Medulla oblongata (tissue), 1 donor: ENCODE data around the gene SERTAD4.
"Not testable (repeated sequence)": the region's sequence is repeated elsewhere in the genome, so short reads cannot be mapped to it uniquely, and the experiment has no call there.

ENCODE experiments used
- DNase-seq: peaks from one replicate; pipeline ENCODE4 v3.0.0-alpha.2; 2015; ENCODE audit errors: extremely low spot score

SERTAD4 gene

DNA sequence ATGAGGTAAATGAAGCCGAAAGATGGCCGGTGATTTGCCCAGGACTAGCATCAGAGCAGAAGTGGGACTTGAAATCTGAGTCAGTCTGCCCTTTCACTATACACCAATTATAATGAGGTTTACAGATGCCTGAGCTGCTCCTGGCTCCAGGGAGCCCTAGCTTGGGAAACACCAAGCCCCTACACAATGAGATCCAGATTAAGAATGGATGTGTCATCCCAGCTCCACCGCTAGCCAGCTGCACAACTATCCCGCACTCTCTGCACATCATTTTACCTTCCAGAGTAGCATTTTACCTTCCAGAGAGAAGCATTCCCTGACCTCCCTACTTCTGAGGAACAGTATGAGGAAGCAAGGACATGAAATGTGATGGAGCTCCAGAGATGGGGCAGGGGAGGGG, 27.0 kb downstream of the SERTAD4 start:
- DNase-seq, result no peak

DNA sequence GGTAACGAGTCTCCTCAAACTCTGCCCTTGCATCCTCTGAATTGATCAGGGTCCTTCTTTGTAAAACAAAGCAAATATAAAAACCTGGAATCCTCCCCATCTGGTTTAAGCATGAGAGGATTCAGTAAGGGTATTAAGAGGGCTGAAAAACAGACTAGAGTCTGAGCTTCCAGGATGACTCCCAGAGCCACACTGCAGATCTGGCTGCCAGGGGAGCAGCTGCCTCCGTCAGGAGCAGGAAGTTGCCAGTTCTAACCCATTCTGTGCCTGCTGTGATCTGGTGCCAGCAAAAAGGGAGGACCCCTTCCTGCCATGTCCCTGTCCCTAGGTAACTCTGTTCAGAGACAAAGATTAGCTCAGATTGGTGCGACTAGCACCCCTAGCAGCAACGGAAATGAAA, 27.5 kb downstream of the SERTAD4 start:
- no peak for DNase-seq

DNA sequence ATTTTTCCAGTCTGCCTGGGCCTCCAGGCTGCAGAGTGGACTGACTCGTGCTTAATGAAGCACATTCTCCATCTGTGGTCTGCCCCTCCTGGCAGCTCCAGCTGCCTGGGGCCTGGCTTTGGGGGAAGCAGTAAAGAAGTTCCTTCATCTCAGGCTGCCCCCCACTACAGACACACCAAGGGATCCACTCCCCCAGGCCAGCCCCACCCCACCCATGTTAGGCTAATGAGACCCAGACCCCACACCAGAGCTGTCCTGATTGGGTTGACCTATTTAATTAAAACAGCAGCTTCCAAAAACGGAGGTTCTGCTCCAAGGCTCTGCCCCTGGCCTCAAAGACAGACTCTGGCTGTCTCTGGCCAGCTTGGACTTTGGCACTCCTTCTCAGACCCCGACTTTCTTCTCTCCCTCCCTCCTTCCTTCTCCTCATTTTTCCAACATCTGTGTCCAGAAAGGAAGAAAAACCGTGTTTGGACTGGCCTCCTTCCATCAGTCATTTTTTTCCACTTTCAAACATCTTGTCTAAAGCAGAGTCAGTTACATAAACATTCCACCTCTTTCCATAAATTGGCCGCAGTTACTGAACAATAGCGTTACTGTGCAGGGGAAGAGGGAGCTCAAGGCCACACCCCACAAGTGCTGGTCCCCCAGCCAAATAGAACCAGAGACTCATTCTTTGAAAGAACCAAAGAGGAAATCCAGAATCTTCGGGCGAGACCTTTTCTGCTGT, 29.7 kb downstream of the SERTAD4 start:
- DNase-seq, result peak; percentile 42

DNA sequence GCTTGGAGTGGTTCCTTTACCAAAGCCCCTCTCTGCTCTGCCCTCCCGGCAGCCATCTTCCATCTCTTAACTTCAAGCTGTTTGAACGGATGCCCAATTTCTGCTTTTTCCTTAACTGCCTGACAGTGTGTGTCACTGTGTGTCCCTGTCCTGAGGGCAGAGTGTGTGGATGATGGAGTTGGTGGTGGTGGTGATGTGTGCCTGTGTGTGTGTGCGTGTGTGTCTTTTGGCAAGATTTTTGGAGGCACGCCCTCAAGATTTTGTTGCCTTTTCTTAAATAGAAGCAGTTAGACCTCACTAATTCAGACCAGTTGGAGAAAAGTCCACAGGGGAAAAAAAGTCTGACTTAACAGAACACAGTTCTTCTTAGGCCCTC, 30.3 kb downstream of the SERTAD4 start:
- no peak for DNase-seq

DNA sequence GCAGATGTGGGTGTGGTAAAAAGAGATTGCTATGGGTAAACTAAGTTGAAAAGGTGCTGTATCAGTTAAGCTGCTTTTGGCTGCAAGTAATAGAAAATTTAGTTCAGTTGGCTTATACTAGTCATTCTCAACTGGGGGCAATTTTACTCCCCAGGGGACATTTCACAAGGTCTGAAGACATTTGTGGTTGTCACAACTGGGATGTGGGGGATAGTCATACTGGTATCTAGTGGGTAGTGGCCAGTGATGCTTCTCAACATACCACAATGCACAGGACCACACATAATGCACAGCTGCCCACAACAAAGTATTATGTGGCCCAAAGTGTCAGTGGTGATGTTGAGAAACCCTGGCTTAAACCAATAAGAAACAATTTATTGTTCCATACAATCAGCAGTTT, 31.4 kb downstream of the SERTAD4 start:
- no peak for DNase-seq

DNA sequence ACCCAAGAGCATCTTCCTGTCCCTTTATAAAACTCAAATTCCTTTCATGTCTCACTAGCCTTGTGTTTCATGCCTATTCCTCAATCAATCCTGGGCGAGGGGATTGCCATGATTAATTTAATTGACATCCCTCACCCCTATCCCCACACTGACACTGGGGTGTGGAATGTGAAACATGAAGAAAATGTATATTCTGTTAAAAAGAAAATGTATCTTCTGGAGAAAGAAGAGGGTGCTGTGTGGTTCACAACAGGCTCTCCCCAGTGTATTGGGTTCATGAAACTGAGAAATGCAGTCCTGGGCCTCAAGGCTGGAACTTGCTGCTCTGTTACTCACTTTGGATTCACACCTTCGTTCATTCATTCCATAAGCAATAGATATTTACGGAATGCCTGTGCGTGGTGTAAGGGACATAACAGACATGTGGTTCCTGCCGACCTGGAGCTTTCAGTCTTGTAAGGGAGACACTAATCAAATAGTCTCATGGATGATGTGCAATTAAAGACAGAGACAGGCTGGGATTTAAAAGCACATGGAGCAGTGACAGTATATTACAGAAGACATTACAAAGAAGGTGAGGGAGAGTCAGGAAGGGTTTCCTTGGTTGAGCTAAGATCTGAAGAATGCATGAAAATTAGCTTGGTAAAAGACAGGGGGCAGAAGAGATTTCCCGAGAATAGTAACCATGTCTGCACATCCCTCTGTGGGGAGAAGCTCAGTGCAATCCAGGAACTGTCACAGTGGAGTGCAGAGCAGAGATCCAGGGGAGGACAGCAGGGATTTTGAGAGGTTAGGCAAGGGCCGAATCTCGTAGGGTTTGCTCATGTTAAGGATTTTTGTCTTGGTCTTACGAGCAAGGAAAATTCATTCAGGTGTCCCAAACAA, 32.1 kb downstream of the SERTAD4 start:
- peak; percentile 26 for DNase-seq

DNA sequence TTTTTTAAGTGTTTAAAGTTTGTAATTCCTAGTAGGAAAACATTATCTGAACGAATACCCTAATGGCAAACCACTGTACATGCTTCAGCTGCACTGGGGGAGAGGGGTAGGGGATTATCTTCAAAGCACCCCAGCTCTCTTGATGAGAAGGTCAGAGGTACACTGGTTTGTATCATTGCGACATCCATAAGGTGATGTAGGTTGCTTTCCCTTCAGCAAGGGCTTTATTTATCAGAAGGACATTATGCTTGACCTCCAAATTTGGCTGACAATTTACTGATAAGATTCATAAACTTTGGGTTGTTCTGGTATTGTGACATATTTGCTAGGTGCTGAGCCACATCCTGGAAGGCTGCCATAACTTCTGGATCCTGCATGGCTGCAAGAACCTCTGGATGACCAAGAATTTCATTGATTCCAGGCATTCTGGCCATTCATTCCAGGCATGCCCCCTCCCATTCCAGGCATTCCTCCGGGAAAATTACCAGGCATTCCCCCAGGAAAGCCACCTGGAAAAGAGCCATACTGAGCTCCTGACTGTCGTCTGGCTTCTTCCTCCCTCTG, 32.9 kb downstream of the SERTAD4 start:
- DNase-seq, result not testable (repeated sequence)

DNA sequence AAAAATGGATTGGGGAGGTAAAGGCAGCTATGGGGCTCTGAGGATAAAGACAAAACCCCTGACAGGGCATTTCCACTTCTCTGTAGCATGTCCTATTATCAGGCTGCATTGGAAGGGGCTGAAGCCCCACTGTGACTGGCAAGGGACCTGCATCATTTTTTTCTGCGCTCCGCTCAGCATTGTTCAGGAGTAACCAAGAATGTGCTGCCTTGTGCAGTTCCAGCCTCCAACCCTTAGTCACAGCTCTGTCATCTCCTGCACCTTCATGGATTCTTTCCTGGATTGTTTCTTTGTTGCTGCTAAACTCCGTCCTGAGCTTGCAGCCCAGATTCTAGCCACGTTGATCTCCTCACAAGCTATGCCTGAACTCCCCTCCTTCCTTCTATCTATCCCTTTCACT, 37.4 kb downstream of the SERTAD4 start:
- no peak for DNase-seq

DNA sequence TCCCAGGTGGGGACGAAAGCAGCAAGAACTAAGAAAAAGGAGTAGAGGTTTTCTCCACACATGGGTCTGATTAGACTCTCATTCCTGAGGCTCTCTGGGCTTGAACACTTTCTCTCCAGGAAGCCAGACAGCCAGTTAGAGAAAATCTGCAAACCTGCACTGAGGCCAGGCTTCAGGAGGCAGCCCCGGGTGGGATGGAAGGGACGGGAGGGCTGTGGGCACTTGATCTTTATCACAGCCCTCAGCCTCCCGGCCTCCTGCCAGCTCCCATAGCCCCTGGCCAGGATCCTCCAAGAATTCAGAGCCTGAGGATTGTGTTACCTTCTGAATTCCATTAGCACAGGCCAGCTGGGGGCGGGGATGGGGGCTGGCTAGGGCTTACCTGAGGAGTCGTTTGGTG, 40.1 kb downstream of the SERTAD4 start:
- no peak for DNase-seq

DNA sequence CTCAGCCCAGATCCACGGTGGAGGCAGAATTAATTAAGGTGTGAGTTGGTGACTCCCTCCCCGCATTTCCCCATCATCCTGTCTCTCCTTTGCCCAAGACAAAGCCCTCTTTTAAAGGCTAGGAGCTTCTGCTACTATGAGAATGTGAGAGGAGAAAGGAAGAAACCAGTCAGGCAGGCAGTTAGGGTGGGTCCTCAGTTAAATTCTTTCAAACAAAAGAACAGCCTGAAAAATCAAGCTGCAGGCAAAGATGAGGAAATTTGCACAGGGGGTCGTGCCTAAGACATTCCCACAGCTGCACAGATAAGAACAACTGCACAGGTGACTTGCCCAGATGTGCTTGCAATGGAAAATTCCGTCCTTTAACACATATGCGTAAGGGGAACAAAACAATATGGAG, 47.6 kb downstream of the SERTAD4 start:
- DNase-seq, result no peak

DNA sequence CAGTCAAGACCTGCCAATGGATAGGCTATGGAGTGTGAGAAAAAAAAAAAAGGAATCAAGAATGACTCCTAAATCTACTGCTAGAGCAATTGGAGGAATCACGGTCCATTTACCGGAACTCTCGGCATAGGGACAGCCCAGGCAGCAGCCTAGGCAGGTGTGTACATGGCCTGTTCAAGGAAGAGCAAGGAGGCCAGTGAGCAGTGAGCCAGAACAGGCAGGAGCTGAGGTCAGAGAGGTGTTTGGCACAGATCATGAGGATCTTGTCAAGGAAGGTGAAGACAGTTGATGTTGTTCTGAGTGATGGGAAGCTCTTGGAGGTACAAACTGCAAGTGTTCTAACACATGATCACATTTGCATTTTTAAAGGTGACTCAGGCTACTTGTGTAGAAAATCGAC, 55.5 kb downstream of the SERTAD4 start:
- no peak for DNase-seq

DNA sequence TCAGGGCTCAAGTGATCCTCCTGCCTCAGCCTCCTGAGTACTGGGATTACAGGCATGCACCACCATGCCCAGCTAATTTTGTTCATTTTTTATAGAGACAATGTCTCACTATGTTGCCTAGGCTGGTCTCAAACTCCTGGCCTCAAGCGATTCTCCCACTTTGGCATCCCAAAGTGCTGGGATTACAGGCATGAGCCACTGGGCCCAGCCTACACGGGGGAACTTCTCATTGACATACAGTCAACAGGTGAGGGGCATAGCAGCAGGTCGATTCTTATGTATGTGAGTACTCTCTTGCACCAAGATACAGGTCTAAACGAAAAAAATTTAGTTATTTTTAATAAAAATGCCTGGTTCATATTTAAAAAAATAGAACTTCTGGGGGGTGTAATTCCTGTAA, 56.7 kb downstream of the SERTAD4 start:
- DNase-seq, result no peak

DNA sequence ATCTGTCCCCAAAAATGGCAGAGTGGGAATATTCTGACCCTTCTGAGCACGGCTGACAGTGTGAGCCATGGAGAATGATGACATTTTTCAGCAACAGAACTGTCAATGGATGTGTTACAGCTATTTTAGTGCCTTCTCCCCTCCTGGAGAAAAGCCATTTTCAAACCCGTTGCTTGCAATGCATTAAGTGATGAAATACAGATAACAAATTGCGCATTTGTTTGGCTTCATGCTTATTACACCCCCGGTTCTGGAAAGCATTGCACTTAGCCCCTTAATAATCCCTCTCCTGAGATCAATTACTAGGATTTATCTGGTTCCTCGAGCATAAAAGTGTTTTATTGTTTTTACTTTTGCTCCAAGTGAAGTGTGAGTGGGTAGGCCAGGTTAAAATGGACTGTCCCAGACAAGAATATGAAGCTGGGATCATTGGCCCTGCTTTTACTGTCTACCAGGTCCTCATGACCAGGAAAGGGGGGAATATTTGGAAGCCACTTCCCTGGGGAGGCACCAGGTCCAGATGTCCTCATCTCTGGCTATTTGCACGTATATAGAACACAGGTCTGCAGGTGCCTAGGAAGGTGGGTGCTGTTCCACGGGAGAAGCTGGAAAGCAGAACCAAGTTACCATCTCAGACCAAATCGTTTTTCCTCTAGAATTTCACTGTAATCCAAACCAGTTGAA, 58.6 kb downstream of the SERTAD4 start:
- DNase-seq, result no peak

DNA sequence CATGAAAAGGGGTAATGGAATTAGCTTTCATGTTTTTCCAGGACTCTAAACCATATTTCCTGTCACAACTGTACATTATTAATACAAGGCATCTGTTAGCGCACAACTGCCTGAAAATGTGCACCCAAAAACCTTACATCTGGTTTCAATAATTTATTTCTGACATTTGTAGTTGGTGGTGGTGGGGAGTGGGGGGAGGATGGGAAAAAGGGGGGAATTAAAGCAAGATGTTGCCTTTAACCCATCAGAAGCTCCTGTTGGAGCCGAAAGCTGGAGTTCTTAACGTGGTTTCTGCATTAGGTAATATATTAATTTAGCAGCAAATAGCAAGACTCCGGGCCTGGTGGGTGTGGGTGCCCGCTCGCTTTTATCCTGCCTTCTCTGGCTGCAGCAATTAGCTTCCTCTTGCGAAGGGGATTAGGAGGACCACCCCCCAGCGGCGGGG, 59.2 kb downstream of the SERTAD4 start:
- no peak for DNase-seq

DNA sequence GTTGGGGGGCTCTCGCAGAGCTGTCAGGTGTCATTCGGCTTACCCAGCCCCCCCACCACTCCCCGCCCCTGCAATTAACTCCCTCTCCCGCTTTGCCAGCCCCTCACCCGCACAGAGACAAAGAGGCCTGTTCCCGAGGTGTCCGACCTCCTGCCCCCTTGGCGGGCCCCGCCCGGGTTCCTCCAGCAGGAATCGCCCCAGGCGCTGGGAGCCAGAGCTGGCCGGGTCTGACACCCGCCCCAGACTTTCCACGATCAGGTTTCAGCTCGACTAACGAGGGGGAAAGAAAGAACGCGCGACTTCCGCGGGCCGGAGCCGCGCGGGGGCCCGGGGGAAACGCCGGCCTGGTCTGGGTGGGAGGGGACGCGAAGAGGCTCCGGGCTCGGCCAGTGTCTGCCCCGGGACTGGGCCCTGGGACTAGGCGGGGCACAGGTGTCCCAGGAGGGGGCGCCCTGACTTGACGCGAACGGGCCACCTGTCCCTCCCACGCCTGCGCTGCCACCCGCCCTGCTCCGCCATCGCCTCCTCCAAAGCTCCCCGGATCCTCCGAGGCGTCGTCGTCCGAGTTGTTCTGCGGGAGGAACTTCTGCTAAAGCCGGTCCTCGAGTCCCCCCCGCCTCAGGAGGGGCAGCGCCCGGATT, 59.8 kb downstream of the SERTAD4 start:
- peak; percentile 22 for DNase-seq

DNA sequence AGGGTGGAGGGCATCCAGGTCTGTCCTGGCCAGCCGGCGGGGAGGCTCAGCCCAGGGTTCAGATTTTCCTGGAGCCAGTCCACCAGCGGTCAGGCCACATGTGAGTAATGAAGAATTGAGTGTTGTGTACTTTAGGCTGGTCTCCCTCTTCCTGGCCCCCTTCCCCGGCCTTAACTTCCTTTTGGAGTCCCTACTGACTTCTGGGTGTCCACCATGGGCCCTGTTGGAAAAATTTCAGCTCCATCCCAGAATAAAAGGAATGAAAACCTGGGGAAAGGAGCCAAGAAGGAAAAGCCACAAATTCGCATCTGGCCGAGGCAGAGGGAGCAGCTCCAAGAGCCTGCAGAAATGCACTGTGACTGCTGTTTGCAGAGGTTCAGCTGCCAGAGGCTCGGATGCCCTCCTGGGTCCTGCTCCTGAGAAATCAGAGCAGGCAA, 60.6 kb downstream of the SERTAD4 start:
- peak; percentile 4 for DNase-seq

DNA sequence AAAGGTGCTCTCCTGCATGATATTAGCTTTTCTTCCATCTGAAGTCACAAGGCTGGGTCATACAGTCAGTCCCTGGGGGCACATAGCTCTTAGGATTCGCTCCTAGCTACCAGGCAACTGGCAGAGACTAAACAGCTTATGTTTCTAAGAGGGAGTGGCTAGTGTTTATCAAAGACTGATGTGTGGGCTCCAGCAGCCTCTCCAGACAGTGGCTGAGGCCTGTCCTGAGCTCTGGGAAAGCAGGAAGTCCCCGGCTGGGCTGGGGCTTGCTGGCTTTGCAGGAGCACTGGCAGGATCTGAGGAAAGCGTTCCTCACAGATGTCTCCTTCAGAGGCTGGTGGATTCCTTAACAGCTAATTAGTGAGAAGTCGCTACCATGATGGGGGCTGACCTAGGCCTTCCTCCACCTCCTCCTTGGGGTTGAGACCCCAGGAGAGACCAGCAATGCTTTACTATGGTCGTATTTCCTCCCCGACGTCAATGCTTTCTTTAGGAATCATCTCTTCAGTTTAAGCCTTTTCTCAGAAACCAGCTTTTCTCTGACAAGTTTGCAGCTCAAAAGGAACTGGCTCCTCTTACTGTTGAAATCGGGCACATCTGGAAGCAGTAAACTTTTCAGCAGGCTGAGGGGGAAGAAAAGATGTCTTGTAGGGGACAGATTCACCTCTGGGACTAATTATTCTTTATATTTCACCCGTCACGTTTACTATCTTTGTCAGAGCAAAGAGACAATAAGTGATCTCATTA, 62.6 kb downstream of the SERTAD4 start:
- no peak for DNase-seq
